HG03064 (cell line): ENCODE measurements around the gene FNDC1.
"Not testable (repeated sequence)": the region's sequence is repeated elsewhere in the genome, so short reads cannot be mapped to it uniquely, and the experiment has no call there.

Experiments
- ATAC-seq: cut with Tn5 transposase; IDR thresholded peaks from one replicate; pipeline ENCODE4 v1.9.1; 2021; ENCODE audit warnings: low read depth; ENCODE audit not compliant: unreplicated experiment

The FNDC1 gene

GRCh38 chr6:159169193-159169555 is at the start of gene FNDC1:
FNDC1 (plus strand) TSS chr6:159169400; CDS start chr6:159169597, 197 bp downstream.
- ATAC-seq = no peak

DNA sequence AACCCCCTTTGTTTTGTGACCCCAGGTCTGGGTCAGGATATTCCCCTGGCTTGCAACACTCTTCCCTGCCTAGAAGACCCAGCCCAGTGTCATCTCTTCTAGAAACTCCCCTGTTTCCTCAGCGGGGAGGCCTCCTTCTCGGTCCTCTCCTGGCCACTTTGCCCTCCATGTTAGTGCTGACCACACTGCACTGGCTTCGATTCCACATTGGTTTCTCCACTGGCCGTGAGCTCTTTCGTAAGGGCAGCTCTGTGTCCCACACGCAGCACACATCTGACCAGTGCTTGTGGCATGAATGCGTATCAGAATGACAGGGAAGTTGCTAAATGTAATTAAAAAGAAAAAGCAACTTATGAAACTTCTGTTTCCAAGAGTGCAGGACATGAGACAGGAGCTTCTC is 49.4 kb upstream of the FNDC1 start:
- ATAC-seq = no peak

DNA sequence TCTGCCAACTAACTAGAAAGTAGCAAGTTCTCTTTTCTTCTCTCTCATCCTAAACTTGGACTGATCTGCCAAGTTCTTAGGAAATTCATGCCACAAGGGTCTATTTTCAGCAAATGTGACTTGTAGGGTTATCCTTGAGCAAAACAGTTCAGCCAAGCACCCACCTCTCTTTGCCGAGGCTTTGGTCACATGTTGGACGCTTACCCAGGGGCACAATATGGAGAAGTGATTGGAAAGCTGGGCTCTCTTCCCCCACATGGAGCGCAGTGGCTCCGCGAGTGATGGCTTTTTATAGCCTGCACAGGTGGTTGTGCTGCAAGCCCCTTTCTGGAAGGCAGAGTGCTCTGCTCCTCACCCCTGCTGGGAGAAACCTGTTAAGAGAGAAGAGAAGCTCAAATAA is 47.7 kb upstream of the FNDC1 start:
- no peak for ATAC-seq

DNA sequence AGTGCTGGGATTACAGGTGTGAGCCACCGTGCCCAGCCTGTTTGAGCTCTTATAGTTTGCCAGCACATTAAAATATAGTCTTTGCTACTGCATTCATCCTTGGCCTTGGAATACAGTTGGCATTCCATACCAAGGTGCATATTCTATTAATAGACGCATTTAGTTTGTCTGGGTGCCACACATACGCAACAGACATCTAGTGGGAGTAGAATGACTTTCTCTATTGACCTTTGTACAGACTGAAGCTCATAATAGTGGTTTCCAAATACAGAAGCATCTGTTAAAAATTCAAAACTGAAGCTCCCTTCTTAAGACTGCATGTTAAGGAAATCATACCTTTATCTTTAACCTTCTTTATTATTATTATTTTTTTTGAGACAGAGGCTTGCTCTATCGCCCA is 46.7 kb upstream of the FNDC1 start:
- no peak for ATAC-seq

GRCh38 chr6:159123831-159124230 is 45.4 kb upstream of the FNDC1 start:
- not testable (repeated sequence) for ATAC-seq

DNA sequence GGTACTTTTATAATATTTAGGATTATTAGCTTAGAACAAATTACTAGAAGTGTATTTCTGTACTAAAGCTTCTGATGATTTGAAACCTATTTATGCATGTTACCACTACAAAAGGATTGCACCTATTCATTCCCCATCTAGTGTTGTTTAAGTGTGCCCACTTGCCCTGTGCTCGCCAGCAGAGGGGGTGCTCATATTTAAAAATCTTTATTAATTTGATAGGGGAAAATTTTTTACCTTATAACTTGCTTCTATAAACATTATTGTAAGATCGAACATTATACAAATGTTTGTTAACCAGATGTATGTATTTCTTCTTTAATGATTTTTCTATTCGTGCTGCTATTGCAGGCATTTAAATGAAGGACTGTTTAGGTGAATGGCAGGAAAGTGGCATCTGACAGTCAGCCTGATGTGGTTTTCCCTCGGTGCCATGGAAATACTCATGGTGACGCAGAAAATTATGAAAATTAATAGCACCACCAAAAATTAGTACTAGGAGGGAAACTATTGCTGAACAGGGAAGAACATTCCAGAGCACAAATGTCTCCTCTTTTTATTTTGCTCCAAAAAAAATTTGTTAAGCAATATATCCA is 44.1 kb upstream of the FNDC1 start:
- ATAC-seq = no peak

- no peak for ATAC-seq
Observed at GRCh38 chr6:159125951-159126352, 43.2 kb upstream of the FNDC1 start.

DNA sequence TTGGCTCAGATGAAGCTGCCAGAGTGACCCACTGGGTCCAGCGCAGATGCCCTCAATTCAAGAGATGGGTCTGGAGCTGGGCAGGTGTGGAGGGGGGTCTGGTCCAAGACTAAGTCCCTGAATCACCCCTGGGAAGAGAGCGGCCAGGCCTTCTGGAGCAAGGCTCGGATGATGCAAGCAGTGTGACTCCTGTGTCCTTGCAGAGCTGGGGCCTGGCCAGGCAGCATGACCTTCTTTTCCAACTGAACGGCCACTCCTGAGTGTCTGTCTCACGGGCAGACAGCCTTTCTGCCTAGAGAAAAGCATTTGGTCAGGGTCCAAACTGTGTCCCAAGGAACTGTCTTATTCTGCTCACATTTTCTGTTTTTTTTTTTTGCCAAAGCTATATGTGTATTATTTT is 42.6 kb upstream of the FNDC1 start:
- ATAC-seq = no peak

DNA sequence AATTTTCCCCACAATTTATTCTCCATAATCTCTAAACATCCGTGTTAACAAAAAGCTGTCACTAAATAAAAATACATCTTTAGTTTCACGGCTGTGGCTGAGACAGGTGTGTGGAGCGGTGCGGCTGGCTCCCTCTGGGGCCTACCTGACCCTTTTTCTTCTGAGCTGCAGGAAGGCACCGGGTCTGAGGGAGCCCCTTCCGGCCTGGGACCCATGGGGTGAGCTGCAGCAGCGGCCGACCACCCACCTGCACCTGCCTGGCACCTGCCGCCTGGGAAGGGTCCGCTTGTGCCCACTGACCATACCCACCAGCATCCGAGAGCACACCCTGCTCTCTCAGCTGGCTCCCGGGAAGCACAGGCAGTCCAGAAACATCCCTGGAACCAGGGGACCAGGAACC is 41.5 kb upstream of the FNDC1 start:
- ATAC-seq = no peak

- no peak for ATAC-seq
Observed at GRCh38 chr6:159128978-159129377, 40.2 kb upstream of the FNDC1 start.

DNA sequence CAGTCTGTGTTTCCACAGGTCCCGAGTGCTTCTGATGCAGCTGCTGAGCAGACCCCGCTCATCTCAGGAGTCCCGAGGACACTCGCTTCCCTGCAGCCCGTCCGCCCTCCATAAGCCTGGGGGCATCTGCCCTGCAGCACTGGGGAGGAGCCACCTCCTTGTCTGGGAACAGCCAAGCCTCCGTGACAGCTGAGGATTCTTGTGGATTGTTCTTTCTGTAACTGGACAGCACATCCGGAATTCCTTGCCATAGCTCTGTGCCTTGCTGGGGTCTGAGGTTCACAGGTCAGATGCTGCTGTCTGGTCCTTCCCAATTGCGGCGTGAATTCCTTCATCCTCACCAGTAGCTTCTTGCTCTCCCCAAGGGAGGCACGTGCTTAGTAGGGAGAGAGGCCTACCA is 38.4 kb upstream of the FNDC1 start:
- no peak for ATAC-seq

- ATAC-seq = no peak
Observed at GRCh38 chr6:159131709-159132108, 37.5 kb upstream of the FNDC1 start.

DNA sequence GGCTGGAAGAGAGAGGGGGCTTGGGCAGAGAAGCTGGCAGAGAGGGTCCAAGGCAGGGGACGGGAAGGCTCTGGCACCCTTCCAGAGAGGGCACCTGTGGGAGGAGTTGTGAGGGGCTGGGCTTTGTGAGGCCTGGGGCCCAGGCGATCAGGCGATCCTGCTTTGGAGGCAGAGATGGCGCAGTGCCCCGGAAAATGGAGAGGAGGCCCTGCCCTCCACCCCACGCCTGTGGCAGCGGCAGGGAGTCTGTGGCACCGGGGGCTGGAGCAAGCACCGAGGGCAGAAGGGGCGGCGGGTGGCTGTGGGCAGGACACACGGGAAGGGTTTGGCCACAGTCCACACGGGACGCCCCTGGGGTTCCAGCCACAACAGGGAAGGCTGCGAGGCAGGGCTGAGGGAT is 36.5 kb upstream of the FNDC1 start:
- no peak for ATAC-seq

- ATAC-seq = peak; percentile 72
Observed at GRCh38 chr6:159134701-159135364, 34.4 kb upstream of the FNDC1 start.

GRCh38 chr6:159137676-159138075 is 31.5 kb upstream of the FNDC1 start:
- no peak for ATAC-seq

GRCh38 chr6:159142531-159142930 is 26.7 kb upstream of the FNDC1 start:
- ATAC-seq = no peak

DNA sequence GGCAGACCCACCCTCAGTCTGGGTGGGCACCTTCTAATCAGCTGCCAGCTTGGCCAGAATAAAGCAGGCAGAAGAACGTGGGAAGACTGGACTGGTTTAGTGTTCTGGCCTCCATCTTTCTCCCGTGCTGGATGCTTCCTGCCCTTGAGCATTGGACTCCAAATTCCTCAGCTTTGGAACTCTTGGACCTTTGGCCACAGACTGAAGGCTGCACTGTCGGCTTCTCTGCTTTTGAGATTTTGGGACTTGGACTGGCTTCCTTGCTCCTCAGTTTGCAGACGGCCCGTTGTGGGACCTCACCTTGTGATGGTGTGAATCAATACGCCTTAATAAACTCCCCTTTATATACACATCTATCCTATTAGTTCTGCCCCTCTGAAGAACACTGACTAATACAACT is 20.6 kb upstream of the FNDC1 start:
- no peak for ATAC-seq

DNA sequence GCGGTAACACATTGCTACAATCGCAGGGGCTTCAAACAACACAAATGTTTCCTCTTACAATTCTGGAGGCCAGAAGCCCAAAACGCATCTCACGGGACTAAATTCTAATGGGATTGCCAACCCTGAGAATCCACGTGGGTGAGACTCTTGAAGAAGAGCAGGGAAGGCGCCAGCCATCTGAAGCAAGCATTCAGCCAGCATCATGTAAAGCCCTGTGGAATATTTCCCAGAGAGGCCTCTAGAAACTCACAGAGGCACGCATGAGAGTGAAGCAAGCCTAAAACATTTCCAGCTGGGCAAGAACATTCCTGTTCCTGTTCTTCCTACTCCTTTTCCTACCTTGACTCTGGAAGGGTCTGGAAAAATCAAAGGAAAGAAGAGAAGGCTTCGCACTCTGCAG is 19.6 kb upstream of the FNDC1 start:
- no peak for ATAC-seq

GRCh38 chr6:159151266-159151855 is 17.8 kb upstream of the FNDC1 start:
- no peak for ATAC-seq

GRCh38 chr6:159152041-159152440 is 17.2 kb upstream of the FNDC1 start:
- ATAC-seq = no peak

DNA sequence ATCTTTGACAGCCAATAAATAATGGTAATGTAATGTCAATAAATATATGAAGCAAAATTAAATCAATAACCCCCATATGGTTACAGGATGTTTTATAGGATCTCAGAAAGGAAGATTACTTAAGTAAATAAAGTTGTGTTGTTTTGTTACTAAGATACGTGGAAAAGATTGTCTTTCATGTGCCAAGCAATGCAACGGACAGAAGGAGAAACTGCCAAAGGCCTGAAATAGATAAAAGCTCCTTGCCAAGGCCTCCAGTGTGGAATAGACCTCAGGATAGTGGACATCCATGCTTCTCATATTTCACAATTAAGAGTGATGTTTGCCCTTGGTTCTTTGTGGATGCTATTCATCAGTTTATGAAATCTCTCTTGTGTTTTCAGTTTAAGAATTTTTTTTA is 16.4 kb upstream of the FNDC1 start:
- no peak for ATAC-seq

- no peak for ATAC-seq
Observed at GRCh38 chr6:159155679-159156078, 13.5 kb upstream of the FNDC1 start.
